ENCODE results near the gene HDAC1.
"Not testable (repeated sequence)": the region's sequence is repeated elsewhere in the genome, so short reads cannot be mapped to it uniquely, and the experiment has no call there.

Gene HDAC1

GRCh38 chr1:32351399-32352238 lies 59.7 kb downstream of the HDAC1 start:
- peak; percentile 28 for DNase-seq

DNA sequence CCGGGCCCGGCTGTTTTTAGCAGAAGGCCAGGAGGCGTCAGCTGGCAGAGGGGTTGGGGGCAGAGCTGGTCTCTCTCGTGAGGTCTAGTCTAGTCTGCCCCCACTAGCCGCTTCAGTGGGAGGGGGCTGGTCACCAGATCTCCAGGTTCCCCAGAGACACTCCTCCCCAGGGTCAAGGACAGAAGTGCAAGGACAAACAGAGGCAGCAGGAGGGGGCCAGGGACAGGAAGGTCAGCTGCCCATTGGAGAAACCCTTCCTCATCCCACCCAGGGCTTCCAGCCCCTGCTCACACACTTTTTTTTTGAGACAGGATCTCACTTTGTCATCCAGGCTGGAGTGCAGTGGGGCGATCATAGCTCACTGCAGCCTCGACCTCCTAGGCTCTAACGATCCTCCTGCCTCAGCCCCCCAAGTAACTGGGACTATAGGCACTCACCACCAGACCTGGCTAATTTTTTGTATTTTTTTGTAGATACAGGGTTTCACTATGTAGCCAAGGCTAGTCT lies 60.4 kb downstream of the HDAC1 start:
- DNase-seq = no peak

GRCh38 chr1:32352831-32353383 lies 61.0 kb downstream of the HDAC1 start:
- no peak for DNase-seq

DNA sequence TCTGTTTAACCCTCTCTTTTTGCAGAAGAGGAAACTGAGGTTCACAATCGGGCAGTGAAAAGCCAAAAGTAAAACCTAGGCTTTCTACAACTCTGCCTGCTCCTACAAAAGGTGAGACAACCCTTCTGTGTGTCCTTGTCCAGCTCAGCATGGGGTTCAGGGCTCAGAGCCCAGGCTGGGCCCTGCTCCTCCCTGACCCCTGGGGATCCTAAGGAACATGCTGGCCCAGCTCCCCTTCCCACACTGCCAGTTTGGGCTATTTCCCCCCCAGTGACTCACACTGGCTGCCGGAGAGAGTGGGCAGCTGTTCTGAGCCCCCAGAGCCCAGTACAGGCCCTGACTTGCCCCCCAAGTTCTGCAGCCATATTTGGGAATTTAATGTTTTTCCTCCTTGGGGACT lies 61.5 kb downstream of the HDAC1 start:
- no peak for DNase-seq

DNA sequence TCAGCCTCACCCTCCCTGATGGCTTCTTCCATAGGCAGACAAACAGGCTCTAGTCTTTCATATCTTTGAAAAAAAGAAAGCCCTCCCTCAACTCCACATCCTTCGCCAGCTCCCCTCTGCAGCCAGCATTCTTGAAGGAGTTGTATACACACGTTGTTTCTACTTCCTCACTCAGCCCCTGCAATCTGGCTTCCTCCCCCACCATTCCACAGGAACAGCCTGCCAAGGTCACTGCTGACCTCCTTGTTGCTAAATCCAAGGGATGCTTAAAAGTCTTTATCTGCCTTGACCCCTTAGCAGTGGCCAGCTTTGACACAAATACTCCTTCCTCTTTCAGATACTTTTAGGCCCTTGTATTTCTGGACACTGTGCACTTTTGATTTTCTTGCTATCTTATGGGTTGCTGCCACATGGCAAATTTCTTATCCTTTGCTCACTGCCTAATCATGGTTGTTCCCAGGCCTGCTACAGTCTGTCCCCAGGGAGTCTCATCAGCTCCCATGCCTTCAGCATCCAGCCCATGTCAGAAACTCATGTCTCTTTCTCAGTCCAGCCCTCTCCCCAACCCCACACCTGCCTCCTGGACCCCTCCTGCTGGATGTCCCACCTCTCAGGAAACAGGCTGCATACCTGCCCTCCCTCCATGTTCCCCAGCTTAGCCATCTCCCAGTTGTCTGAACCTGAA lies 62.1 kb downstream of the HDAC1 start:
- no peak for DNase-seq

DNA sequence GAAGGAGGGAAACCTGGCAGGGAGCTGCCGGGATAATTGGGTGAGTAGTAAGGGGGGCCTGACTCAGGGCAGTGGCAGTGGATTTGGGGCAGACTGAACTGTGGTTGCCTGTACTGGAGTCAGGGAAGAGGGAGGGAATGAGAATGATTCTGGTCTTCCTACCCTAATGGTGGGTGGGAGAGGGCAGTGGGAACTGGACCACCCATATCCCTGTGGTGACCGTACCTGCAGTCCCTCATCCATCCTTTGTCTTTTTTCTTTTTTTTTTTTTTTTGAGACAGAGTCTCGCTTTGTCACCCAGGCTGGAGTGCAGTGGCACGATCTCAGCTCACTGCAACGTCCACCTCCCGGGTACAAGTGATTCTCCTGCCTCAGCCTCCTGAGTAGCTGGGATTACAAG lies 63.9 kb downstream of the HDAC1 start:
- DNase-seq = not testable (repeated sequence)

- no peak for DNase-seq
Measured at GRCh38 chr1:32356478-32356877, 64.6 kb downstream of the HDAC1 start.

- DNase-seq = no peak
Measured at GRCh38 chr1:32357614-32358013, 65.7 kb downstream of the HDAC1 start.

DNA sequence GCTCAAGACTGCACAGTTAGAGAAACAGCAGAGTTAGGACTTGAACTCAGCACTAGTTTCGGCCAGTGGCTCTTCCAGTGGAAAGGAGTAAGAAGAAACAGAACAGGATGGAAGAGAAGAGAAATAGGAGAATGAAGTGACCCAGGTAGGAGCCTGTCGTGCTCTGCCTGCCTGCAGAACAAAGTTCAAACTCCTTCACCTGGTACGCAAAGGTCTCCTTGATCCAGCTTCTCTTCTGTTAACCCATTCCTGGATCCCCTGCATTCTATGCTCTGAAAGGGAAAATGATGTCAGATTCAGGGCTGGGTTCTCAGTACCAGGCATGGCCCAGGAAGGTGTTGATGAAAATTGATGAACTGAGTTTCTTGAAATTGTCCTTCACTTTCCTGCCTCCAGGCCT lies 66.6 kb downstream of the HDAC1 start:
- no peak for DNase-seq

DNA sequence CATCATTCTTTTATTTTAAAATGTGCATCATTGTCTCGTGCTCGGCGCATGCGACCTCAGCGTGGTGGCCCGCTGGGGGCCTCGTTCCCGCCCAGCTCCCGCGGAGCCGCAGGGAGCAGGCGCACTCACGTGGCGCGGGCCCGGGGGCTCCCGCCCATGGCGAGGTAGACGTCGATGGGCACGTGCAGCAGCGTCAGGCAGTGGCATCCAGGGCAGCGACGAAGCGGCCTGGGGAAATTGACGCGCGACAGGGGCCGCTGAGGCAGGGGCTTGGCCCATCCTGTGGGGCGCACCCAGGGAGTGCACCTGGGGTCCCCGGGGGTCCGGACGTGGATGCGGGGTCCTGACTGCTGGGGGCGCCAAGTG lies 69.4 kb downstream of the HDAC1 start:
- DNase-seq = no peak

DNA sequence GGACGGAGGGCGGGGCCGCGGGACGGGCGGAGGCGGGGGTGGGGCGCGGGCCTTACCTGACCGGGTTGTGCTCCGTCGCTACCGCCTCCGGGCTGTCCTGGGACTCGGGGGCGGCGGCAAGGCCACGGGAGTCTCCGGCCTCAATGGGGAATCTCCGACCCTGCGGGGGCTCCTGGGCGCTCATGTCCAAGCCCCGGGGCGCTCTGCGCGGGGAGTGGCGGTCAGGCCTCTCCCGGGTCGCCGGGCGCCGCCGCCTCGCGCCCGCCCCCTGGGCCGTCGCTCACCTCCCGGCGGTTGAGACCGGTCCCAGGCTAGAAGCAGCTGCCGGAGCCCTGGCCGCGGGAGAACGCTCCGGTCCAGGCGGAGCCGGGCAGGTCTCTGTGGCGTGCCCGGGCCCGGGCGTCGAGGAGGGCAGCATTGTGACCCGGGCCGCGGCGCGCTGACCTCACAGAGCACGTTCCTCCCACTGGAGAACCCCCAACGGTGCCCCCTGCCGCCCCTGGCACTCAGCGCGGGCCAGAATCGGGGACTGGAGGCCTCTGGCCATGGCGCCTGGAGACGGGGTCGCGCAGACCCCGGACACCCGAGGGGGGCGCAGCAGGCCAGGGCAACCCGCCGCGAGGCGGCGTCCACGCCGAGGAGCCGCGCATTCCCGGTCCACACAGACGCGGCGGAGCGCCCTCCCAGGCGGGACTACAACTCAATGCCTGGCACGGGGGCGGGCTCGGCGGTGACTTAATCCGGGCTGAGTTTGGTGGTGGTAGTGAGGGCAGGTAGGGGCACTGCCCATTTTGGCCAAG lies 70.0 kb downstream of the HDAC1 start:
- no peak for DNase-seq

DNA sequence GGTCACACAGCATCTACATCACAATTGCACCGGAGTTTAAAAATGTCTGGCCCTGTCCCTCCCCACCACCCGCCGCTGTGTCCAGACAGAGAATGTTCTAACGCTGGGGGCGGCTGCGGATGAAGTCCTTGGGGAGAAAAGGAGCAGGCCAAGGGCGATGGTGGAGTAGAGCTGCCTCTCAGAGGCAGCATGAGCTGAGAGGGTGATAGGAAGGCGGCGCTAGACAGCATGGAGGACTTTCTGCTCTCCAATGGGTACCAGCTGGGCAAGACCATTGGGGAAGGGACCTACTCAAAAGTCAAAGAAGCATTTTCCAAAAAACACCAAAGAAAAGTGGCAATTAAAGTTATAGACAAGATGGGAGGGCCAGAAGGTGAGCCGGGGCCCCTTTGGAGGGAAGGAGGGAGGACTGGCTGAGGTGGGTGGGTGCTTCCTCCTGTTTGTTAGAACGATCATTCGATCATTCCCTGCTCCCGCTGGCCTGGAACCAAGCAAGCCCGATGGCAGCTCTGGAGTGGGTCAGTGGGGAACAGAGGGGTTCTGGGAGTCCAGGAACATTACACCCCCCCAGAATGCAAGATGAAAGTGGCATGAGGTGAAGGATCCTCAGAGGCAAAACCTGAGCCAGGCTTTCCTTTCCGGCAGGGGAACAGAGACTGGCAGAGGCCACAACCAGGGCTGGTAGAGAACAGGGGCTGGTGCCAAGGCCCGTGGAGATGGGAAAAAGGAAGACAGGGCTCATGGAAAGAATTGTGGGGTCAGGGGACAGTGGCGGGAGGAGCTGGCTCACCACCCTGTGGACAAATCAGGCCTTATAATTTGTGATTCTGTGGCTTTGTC lies 70.8 kb downstream of the HDAC1 start, which contains the start of the genes FAM229A and TSSK3:
Gene FAM229A (minus strand): TSS at position 12 of the 840 bp plus-strand sequence. CDS start 394 bp downstream, outside the sequence.
Gene TSSK3 (plus strand): TSS at position 66 of the 840 bp plus-strand sequence. CDS start 163 bp downstream, at position 229.
- no peak for DNase-seq

DNA sequence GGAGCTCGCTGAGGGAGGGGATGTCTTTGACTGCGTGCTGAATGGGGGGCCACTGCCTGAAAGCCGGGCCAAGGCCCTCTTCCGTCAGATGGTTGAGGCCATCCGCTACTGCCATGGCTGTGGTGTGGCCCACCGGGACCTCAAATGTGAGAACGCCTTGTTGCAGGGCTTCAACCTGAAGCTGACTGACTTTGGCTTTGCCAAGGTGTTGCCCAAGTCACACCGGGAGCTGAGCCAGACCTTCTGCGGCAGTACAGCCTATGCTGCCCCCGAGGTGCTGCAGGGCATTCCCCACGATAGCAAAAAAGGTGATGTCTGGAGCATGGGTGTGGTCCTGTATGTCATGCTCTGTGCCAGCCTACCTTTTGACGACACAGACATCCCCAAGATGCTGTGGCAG lies 71.8 kb downstream of the HDAC1 start:
- DNase-seq = no peak

DNA sequence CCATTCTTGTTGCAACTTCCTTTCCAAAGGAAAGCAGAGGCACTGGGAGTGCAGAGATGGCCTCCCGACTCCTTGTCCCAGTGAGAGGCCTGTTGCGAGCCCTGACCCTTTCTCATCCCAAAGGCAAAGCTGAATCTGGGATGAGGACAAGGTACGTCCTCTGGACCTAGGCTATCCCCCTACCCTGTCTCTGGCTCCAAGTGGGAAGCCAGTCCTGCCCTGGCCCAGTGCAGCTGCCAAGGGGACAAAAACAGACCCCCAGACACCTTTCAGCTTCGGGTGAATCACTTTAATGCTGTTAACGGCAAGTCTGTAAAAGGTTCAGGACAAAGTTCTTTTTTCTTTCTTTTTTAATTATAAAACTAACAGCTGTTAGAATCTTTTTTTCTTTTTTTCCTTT lies 73.0 kb downstream of the HDAC1 start:
- no peak for DNase-seq

GRCh38 chr1:32365445-32365844 lies 73.6 kb downstream of the HDAC1 start:
- no peak for DNase-seq

GRCh38 chr1:32367912-32368635 lies 76.2 kb downstream of the HDAC1 start:
- no peak for DNase-seq

GRCh38 chr1:32372149-32372756 lies 80.4 kb downstream of the HDAC1 start:
- no peak for DNase-seq

DNA sequence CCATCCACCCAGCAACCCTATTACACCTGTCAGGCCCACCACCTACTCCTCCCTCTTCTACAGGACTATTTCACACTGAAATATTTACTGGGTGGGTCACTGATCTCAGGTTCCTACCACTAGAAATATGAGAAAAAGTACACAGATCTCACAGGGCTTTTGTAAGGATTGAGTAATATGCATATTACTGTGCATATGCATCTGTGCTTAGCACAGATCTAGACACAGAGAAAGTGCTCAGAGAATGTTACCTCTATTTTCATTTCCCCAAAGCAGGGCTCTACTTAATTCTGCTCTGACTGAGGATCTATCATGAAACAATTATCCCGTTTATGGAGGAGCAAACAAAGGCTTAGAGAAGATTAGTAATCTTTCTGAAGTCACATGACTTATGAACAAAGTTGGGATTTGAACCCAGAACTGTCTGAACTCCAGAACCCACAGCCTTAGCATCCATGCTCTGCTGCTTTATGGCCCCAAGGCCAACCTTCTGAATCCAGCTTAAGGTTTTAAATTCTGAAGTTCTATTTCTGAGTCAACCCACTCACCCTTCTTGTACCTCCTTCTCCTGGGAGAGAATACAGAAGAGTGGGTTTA lies 82.2 kb downstream of the HDAC1 start:
- DNase-seq = no peak

GRCh38 chr1:32376199-32376598 lies 84.3 kb downstream of the HDAC1 start:
- DNase-seq = no peak

DNA sequence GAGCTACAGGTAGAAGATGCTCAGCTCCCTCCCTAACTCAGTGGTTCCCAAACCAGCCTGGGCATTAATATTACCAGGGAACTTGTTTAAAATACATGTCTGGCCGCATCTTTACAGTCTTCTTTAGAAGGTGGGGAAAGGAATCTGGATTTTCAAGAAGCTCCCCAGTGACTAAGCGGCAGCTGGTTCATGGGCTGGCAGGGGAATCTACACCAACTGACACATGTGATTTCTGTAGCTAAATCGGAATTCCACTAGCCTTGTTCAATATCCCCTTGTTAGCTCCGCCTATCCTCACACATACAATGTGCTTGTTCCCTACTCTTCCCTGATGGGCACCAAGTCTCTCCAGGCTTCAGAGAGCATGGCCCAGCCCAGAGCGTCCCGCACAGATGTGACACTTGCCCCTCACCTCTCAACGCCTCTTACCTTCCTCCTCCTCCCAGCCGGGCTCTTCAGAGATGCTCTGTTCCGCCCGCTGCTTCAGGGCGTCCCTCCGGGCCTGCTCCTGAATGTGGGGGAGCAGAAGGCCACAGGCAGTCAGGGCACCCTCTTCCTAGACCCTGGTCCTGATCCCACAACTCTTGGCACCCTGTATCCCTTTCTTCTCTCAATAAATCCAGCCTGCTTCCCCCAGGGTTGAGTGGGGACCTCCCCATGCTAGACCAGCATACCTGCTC lies 85.8 kb downstream of the HDAC1 start:
- no peak for DNase-seq
